CD4-positive, alpha-beta T cell treated with Interleukin-15 for 4 hours (primary cell): ENCODE data around the gene TRHDE.

ENCODE experiments used
- DNase-seq: peaks from one replicate; pipeline ENCODE4 v3.0.0-alpha.2; 2020; ENCODE audit warnings: low spot score

TRHDE gene

DNA sequence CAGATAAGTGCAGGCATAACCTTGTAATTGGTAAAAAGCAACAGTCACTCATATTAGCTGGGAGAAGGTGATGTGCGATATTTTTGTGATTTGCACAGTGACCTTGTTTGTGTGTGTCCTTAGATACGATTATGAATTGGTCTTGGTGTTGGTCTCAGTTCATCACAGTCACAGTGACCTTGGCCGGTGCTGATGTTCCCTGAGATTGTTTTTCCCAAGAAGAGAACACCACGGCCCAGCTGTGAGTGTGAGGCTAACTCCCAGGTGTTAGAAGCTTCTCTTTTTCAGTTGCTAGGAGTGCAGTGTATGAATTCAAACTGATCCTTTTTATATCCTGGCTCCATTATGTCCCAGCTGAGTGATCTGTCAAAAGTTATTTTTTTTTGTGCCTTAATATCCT is 46.2 kb downstream of the TRHDE start:
- no peak for DNase-seq

DNA sequence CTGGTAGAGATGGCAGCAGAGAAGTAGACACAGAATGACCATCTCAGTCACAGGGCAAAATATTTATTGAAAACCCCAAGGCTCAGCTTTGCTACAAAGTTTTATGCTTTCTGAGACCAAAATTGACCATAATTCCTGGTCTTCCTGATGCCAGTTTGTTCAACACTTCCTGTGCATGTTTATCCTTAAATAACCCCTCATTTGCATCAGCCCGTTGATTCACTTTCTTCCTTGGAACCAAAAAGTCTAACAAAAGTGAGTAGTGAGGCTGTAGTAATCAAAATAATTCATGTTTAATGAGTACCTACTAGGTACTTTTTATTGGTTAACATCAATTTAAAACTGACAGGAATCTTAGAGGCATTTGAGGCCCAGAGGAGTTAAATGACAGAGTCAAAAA is 51.7 kb downstream of the TRHDE start:
- DNase-seq, result no peak

DNA sequence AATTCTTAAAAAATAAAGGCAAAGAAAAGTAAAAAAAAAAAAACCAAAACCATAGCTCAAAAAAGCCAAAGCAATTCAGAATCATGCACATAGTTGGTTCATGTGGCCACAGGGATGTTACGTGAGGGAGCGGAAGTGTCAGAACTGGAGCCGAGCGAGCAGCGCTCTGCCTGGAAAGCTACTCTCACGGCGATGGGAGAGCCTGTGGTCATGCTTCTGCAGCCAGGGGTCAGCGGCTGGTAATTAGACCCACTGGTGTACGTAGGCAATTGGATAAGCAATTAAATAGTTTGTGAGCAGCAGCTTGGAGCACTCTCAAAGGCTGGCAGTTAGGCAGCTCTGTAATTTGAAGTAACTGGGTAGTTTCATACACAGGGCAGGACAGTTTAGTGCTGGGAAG is 58.1 kb downstream of the TRHDE start:
- DNase-seq, result no peak

DNA sequence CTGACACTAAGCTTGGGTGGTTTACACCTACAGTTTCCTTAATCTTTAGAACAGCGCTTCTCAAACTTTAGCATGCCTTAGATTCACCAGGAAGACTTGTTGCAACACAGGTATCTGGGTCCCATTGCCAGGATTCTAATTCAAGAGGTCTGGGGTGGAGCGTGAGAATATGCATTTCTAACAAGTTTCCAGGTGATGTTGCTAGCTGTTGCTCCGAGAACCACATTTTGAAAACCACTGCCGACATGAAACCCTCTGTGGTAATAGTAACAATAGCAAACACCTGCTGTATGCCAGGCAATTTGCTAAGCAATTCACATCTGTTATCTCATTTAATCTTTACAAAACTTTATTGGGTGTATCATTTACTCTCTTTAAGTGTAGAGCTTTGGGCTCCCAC is 58.6 kb downstream of the TRHDE start:
- DNase-seq, result no peak

DNA sequence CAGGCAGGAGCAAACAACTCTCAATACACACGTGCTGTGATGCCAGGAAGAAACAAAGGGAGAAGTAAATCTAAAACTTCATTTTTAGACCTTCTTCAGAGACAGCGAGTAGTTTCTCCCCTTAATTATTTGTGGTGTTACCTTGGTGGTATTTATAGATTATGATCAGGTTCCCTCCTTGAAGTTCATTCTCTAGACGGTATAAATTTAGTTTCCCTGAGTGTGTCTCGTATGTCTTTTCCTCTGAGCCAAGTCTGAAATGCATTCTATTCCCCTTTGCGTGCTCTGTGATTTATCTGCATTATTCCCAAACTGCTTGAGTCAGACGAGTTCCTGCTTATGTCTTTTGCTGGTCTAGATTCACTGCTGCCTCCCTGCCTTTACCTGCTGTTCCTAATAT is 65.2 kb downstream of the TRHDE start:
- DNase-seq, result no peak

DNA sequence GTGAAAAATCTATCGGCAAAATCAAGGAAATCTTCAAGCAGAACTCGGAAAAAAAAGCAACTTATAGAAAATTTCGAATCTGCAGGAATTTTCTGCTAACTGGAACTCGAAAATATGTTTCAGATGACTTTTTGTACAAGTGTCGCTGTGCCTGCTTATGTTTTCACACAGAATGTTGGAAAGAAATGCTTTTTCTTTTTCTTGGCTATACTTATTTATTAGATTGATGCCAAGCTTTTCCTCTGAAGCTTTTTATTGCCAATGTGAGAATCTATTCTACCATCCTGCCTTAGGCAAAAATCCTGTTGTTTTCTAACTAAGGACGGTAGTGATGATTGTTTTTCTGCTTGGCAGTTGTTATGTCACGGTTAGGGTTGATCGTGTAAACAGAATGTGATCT is 65.8 kb downstream of the TRHDE start:
- DNase-seq, result no peak

DNA sequence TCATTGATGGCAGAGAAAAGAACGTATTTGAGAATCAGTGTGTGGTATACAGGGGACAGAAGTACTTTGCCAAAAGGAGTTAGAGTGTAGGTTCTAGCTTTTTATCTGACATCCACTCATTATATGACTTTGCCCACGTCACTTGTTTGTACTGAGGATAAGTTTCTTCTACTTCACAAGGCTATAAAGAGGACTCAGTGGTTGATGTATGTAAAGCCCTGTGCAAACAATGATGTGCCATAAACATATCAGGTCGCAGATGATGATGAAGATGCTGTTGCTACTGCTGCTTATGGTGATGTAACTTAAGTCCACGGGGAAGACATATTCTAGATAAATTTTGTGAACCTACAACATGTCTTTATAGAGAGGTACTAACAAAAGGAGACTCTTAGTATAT is 66.3 kb downstream of the TRHDE start:
- no peak for DNase-seq

DNA sequence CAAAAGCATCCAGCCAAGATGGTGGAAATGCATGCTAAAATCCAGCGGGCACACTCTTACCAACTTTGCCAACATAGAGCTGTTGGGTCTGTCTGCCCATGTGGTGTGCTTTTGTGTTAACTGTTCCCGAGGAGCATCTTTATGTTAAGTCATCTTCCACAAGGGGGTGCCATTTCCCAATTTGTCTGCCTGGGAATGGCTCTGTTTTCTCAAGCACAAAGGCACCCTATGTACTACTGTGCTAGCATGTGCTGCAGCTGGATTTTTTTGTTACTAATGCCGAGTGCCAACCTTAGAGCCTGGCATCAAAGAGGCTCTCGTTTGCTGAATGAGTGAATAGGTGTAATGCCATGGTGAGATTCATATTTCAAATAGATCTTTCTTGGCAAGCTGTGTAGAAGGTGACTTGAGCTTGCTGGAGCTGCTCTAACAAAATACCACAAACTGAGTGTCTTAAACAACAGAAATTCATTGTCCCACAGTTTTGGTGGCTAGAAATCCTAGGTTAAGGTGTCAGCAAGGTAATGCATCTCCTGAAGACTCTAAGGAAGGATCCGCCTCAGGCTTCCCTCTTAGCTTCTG is 74.3 kb downstream of the TRHDE start:
- peak; percentile 19 for DNase-seq

DNA sequence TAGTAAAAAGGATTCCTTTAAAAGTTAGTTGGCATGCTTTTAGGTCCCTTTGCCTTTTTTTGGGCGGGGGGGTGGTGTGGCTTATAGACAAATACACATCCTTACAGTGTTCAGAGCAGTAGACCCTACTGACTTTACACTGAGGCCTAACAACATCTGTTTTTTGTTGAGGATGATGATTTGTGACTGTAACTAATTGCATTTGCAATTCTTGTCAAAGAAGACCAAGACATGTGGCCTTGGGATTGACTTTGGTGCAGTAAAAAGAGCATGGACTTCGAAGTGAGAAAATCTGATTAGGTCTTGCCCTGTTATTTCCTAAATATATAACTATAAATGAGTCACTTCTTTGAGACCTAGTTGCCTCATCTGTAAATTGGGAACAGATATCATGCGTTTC is 77.3 kb downstream of the TRHDE start:
- no peak for DNase-seq

DNA sequence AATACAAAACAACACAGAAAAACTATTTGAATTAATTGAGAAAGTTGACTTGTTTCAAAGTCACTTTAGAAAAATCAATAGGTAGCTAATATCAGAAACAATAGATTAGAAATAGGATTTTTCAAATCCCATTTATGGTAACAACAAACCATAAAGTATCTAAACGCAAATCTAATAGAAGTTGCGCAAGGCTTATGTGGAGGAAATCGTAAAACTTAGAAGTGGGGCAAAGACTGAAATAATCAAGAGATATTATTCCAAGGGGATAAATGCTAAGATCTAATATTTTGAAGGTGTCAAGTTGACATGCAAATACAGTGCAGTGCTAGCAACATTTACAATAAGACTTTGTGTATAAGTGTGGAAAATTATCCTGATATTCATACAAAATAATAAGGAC is 87.2 kb downstream of the TRHDE start:
- no peak for DNase-seq

DNA sequence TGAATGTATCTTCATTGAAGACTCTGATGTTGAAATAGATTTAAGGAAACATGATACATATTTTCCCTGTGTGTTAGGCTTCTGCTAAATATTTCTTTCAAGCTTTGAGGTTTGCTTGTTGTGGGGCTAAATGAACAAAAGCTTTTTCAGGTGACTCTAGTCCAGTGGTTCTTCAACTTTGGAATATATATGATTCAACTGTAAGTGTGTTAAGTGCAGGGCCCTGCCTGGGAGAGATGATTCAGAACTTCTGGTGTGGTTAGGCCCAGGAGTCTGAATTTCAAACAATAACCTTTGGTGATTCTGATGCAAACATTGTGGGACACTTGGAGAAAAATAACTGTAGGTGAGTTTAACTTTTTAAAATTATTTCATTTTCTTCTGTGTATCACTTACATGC is 93.0 kb downstream of the TRHDE start:
- DNase-seq, result no peak

DNA sequence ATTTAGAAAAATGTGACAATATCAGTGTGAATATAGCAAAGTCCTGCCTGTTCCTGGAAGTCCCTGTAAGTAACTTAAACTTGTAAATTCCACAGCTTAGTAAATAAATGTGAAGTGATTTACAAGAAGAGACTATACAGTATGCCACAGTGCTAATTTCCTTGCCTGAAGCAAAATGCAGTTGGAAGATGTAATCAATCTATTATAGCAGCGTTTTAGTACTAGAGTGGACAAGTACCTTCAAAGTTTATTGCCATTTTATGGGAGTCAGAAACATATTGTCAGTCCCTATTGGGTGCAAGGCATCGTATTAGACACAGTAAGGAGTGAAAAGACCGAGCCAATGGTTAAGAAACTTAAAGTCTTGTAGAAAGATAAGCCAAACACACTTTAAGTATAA is 94.1 kb downstream of the TRHDE start:
- DNase-seq, result no peak

DNA sequence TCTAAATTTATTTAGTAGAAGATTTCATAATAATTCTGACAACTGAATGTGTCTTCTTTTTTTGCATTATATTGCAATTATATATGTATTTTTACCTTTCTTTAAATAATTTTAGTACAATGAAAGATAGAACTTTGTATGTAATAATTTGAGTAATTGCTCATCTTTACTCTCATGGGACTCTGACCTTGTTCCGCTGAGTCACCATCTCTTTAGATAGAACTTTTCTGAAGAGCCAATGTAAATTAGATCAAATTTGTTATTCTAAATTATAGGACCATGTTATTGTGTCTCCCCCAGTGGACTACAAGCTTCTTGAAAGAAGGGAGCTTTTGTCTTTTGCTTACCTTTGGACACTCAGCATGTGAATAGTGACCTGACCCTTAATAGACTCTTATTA is 96.1 kb downstream of the TRHDE start:
- DNase-seq, result no peak

DNA sequence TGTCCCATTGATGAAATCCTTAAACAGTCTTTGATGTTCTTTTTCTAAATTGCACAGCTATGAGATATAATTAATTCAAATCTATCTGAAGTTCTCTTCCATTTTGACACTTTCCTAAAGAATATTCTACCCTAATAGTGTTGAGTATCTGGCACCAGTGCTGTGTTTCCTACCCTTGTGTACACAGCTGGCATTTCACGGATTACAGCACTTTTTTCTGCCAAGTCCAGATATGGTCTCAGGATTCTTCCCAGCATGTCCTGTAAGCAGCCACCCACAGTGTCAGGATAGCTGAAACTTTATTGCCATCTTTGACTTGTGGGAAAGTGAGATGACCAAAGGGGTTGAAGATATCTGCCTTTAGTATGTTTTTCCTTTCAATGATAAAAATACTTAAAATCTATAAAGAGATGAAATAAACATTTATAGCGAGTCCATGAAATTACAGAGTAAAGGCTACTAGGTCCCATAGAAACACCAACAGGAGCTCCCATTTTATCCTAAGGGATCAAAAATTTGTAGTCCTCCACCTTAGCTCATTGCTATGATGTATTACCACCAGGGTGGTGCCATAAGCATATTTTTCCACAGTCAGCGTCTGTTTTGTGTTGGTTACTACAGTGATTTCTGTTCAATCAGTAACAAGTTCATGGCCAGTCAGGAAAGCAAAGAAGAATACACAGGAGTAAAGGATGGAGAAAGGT is 96.7 kb downstream of the TRHDE start:
- no peak for DNase-seq

DNA sequence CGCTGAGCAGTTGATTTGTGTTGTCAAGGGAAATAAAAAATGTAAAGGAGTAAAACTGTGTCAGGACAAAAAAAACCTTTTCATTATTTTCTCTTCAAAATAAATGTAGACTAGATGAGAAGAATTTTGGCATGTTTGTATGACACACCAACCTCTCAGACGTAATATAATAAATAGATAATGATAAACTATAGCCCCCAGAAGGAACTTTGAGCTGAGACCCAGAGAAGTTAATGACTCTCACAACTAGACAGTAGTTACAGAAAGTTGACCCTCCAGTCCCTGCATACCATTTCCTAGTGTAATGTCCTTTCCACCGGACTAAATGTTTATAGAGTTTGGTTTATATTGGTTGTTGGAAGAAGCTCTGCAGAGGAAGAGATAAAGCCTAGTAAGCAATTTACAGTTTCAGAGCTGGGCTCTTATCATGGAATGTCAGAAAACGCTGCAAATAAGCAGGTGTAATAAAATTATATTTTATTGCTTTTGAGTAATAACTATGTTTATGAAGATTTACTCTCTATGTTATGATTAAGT is 97.3 kb downstream of the TRHDE start:
- DNase-seq, result no peak

DNA sequence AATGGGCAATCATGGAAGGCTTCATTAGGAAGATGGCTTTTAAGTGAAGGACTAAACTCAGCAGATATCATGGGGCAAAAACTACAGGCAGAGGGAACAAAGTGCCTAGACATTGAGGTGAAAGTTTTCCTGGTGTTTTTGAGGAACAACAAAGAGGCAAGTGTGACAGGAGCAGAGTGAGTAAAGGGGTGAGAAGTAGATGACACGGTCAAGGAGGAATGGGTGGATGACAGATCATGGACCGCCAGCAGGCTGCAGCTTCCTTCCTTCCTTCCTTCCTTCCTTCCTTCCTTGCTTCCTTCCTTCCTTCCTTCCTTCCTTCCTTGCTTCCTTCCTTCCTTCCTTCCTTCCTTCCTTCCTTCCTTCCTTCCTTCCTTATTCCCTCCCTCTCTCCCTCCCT is 108.3 kb downstream of the TRHDE start:
- DNase-seq, result no peak

DNA sequence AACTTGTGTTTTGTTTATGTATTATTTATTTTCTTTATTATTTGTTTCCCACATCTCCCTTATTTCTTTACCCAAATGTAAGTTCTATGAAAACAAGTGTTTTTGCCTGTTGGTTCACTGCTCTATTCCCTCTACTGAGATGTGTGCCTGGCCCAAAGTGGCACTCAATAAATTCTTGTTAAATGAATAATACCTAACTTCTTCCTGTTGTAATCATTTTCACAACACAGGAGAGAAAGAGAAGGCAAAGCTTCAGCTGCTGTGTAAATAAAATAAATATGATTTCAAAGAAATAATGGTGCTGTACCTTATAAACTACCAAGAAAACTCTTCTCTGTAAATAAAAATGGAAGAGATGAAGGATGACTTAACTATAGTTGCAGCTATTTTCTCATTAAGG is 116.2 kb downstream of the TRHDE start:
- DNase-seq, result no peak

DNA sequence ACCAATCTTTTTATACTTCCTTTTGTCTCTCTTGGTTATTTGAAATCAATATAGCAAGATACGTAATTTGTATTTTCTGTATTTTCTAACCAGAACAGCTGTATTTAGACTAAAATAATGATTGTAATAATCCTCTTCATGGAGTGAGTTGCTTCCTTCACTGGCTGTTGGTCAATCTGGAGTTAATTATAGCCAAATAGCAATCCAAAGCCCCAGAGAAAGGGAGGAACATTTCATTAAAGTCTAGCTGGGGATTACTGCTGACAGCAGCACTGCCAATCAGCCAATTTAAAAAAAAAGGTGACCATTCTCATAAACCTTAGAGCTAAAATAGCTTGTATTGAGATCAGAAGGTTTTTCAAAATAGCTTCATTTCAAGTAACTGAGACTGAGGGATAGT is 118.0 kb downstream of the TRHDE start:
- DNase-seq, result no peak

DNA sequence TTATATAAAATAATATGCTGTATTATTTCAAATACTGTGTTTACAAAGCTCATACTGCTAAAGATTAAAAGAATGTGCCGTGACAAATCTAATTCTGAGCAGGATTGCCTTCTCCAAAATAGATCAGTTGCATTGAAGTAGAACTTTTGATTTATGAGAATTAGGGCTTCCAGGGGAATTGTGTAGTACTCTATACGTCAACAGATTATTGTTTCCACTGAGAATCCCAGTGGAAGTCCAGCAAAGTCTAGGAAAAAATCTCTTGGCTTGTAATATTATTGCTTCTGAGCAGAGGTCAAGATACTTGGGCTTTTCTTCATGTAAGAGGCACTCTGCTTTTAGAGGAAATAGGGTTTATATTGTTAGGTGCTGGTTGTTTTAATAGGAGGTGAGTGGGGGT is 133.9 kb downstream of the TRHDE start:
- no peak for DNase-seq

DNA sequence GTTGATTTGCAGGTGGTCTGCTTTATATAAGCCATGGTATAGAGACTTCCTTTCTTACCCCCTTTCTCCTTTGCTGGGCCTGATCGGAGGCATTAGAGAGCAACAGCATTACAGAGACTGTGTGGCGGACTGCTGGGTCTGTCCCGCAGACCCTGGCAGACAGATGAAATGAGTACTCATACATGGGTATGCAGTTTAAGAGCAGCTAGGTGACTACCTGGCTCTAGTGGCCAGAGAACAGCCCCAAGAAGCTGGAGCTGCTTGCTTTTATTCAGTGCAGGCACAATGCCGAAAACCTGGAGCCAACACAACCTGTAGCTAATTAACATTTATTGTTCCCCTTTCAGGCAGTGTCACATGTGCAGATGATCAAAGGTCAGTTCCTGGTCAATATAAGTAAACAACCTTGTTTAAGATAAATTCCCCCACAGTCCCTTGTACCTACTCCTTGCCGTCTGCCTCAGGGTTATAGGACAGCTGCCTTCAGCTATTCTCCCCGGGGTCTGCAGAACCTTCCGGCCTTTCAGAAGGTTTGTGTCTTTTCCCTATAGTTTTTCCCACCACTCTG is 160.0 kb downstream of the TRHDE start:
- DNase-seq, result no peak

DNA sequence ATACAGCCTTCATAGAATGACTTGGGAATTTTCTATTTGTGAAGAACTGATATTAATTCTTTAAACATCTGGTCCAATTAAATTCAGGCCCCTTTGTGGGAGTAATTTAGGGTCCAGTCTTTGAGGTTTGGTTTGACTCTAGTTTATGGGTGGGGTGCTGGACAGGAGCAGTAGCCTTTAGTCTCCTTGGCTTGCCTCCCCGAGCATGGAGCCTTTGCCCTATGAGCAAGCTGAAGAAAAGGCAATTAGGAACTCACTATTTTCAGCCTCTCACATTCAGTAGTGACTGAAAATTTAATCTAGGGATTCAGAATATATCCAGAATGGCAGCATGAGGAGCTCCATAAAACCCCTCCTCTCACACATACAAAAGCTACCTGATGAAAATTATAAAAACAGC is 161.1 kb downstream of the TRHDE start:
- DNase-seq, result no peak

DNA sequence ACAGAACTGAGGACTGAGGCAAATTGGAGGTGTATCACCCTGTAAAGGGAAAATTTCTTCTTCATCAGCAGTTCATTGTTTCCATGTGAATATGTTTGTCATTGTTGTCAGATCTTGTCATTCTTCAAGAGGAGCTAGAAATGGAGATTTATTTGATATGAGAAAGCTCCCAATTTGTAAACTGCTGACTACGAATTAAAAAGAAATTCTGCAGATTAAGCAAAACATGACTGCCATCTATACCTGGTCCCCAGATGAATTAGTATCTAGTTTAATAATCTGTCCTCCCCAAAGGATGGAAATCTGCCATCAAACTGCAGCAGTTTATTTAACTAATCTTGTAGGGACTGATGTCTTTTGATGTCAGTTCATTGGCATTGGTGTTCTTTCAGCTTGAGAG is 162.8 kb downstream of the TRHDE start:
- no peak for DNase-seq

DNA sequence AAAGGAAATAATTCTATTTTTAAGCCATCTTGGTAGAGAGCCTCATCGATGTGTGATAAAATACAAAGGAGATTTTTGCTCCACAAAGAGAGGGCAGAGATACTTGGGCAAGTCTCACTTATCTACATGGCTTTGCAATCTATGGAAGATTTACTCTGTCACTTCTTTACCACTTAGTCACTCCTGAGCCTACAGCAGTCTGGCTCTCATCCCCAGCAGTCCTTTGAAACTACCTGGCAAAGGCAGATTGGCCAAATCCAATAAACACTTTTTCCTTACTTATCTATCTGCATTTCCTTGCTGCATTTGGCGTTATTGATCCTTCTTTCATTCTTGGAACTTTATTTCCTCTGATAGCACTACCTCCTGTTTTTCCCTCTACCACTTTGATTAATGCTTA is 170.0 kb downstream of the TRHDE start:
- no peak for DNase-seq

DNA sequence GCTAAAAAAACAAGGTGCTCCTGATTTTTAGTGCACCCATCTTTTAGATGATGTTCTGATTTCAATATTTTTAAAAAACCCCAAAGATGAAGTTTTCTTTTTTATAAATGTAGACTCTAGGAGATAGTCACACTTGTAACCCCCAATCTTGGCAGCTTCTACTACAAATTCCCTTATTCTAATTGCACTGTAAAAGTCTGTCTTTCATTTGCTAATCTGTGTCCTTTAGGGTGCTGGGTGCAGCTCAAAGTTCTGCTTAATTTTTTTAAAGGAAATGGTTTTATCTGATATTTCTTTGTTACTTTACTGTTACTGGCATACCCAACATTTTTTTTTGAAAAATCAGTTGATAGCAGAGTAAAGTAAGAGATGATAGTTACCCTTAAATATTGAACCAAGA is 172.0 kb downstream of the TRHDE start:
- DNase-seq, result no peak
